ENCODE results near the gene ZNF354B.
"Not testable (repeated sequence)": the region's sequence is repeated elsewhere in the genome, so short reads cannot be mapped to it uniquely, and the experiment has no call there.

Gene ZNF354B

GRCh38 chr5:178826216-178826615 is 33.5 kb upstream of the ZNF354B start:
- H3K36me3 ChIP-seq, result no peaks in the 10 kb centered on the region
- TF ChIP-seq, protein P1, sequence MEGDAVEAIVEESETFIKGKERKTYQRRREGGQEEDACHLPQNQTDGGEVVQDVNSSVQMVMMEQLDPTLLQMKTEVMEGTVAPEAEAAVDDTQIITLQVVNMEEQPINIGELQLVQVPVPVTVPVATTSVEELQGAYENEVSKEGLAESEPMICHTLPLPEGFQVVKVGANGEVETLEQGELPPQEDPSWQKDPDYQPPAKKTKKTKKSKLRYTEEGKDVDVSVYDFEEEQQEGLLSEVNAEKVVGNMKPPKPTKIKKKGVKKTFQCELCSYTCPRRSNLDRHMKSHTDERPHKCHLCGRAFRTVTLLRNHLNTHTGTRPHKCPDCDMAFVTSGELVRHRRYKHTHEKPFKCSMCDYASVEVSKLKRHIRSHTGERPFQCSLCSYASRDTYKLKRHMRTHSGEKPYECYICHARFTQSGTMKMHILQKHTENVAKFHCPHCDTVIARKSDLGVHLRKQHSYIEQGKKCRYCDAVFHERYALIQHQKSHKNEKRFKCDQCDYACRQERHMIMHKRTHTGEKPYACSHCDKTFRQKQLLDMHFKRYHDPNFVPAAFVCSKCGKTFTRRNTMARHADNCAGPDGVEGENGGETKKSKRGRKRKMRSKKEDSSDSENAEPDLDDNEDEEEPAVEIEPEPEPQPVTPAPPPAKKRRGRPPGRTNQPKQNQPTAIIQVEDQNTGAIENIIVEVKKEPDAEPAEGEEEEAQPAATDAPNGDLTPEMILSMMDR (IDR thresholded peaks at IDR 0.05), result no peak
- H3K4me1 ChIP-seq (ENCODE audit: control insufficient read depth in 1 of 2, insufficient read depth in 1 of 2, low read depth in 1 of 2, low read length in 1 of 2), result no peaks in the 10 kb centered on the region
- peaks cover 38% of the 10 kb centered on the region for H3K27me3 ChIP-seq
- H3K9me3 ChIP-seq, result no peaks in the 10 kb centered on the region
- no peak overlapping the region for H3K27ac ChIP-seq
- H3K4me3 ChIP-seq (ENCODE audit: low read depth in 1 of 2, low read length in 1 of 2), result no peak overlapping the region

GRCh38 chr5:178827636-178828035 is 32.1 kb upstream of the ZNF354B start:
- no peaks in the 10 kb centered on the region for H3K9me3 ChIP-seq
- TF ChIP-seq, protein P1 (IDR thresholded peaks at IDR 0.05), result no peak

DNA sequence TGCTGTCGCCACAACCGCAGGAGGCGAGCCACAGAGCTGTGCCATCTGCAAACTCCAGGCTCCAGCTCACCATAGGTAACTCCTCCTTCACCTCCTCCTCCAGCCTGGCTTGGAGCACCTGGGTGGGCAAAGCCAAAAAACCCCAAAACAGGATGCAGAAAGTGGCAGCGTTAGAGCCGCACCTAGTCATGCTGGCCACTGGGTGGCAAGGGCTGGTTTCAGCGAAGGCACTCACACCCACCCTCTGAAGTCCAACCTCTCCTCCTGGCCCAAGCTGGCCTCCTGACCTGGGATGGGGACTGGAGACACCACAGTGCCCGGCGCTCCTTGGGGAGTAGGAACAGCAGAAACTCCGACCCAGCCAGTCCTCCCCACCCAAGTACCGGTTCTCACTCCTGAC is 28.7 kb upstream of the ZNF354B start:
- no peak overlapping the region for H3K4me3 ChIP-seq (ENCODE audit: low read depth in 1 of 2, low read length in 1 of 2)
- H3K27ac ChIP-seq, result no peak overlapping the region
- TF ChIP-seq, protein P1 (IDR thresholded peaks at IDR 0.05), result no peak
- H3K27me3 ChIP-seq, result peaks cover 39% of the 10 kb centered on the region
- H3K36me3 ChIP-seq, result no peaks in the 10 kb centered on the region
- H3K4me1 ChIP-seq (ENCODE audit: control insufficient read depth in 1 of 2, insufficient read depth in 1 of 2, low read depth in 1 of 2, low read length in 1 of 2), result no peaks in the 10 kb centered on the region
- H3K9me3 ChIP-seq, result no peaks in the 10 kb centered on the region

More at GRCh38 chr5:178827636-178828035, 32.1 kb upstream of the ZNF354B start:
- Histone ChIP-seq H3K27ac (no peak overlapping the region), H3K4me3 (ENCODE audit: low read depth in 1 of 2, low read length in 1 of 2) (no peak overlapping the region), H3K4me1 (ENCODE audit: control insufficient read depth in 1 of 2, insufficient read depth in 1 of 2, low read depth in 1 of 2, low read length in 1 of 2) (no peaks in the 10 kb centered on the region), H3K27me3 (peaks cover 38% of the 10 kb centered on the region), H3K36me3 (no peaks in the 10 kb centered on the region)

DNA sequence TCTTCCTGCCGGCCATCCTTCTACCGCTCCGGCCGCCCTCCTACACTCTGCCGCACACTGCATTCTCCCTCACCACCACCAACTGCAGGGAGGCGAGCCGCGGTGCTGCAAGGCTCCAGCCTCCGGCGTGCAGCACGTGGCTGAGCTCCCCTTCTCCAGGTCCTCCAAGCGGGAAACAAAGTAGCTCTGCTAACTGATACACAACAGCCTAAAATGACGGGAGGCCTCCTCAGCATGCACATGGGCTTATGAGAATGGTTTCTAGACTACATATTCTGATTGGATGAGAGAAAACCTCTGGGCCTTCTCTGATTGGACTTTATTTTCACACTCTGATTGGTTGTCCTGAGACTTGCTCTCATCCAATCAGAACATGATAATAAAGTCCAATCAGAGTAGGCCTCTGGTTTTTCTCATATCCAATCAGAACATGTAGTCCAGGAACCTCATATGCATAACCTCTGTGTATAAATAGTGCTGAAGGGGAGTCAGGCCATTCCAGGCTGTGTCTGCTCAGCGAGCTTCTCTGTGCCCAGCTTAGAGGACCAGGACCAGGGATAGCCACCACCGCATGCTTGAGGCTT is 27.0 kb upstream of the ZNF354B start:
- Histone ChIP-seq H3K4me1 (ENCODE audit: control insufficient read depth in 1 of 2, insufficient read depth in 1 of 2, low read depth in 1 of 2, low read length in 1 of 2) (no peaks in the 10 kb centered on the region), H3K36me3 (no peaks in the 10 kb centered on the region), H3K4me3 (ENCODE audit: low read depth in 1 of 2, low read length in 1 of 2) (no peak overlapping the region), H3K9me3 (no peaks in the 10 kb centered on the region), H3K27me3 (peaks cover 30% of the 10 kb centered on the region), H3K27ac (no peak overlapping the region)
- TF ChIP-seq, protein P1 (IDR thresholded peaks at IDR 0.05), result no peak

DNA sequence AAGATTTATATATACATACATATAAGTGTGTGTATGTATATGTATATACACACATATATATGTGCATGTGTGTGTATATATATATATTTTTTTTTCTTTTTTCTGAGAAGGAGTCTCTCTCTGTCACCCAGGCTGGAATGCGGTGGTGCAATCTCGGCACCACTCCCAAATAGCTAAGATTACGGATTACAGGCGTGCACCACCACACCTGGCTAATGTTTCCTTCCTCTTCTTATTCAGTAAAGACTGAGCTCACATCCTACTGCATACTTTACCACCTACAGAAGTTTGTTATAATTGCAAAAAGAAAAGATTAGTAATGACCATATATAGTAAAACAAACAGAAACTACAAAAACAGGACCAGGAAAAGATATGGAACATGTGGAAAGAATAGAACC is 23.1 kb upstream of the ZNF354B start:
- Histone ChIP-seq H3K27ac (no peak overlapping the region), H3K36me3 (no peaks in the 10 kb centered on the region), H3K27me3 (peaks cover 25% of the 10 kb centered on the region), H3K4me3 (ENCODE audit: low read depth in 1 of 2, low read length in 1 of 2) (no peak overlapping the region), H3K9me3 (no peaks in the 10 kb centered on the region), H3K4me1 (ENCODE audit: control insufficient read depth in 1 of 2, insufficient read depth in 1 of 2, low read depth in 1 of 2, low read length in 1 of 2) (no peaks in the 10 kb centered on the region)
- TF ChIP-seq, protein P1 (IDR thresholded peaks at IDR 0.05), result no peak

- not testable (repeated sequence) for H3K27ac ChIP-seq; H3K9me3 ChIP-seq; H3K4me3 ChIP-seq (ENCODE audit: low read depth in 1 of 2, low read length in 1 of 2); H3K36me3 ChIP-seq; H3K4me1 ChIP-seq (ENCODE audit: control insufficient read depth in 1 of 2, insufficient read depth in 1 of 2, low read depth in 1 of 2, low read length in 1 of 2)
- H3K27me3 ChIP-seq, result peaks cover 28% of the 10 kb centered on the region
These were observed 20.9 kb upstream of the ZNF354B start for GRCh38 chr5:178838695-178839318.
